Measurements from ENCODE around the gene TMEM134.

Gene TMEM134

GRCh38 chr11:67456068-67456705 lies 12.9 kb downstream of the TMEM134 start:
- no peak for DNase-seq

GRCh38 chr11:67455054-67455453 lies 14.0 kb downstream of the TMEM134 start, which contains the start of gene CABP4:
CABP4 (plus strand) TSS chr11:67455354; CDS start chr11:67455424, 70 bp downstream.
- DNase-seq, result no peak

- DNase-seq, result no peak
Observed at GRCh38 chr11:67453816-67454732, 15.0 kb downstream of the TMEM134 start.

- no peak for DNase-seq
Observed at GRCh38 chr11:67452141-67452952, 16.7 kb downstream of the TMEM134 start, which contains the start of gene GPR152. GPR152 (minus strand) TSS chr11:67452729; CDS start chr11:67452724, 5 bp downstream.

- no peak for DNase-seq
Observed at GRCh38 chr11:67451658-67451976, 17.4 kb downstream of the TMEM134 start.

- no peak for DNase-seq
Observed at GRCh38 chr11:67450796-67451657, 18.0 kb downstream of the TMEM134 start.

- DNase-seq, result no peak
Observed at GRCh38 chr11:67449116-67449844, 19.8 kb downstream of the TMEM134 start.

- DNase-seq, result no peak
Observed at GRCh38 chr11:67448220-67448609, 20.8 kb downstream of the TMEM134 start.

GRCh38 chr11:67445515-67445914 lies 23.5 kb downstream of the TMEM134 start:
- no peak for DNase-seq

GRCh38 chr11:67442504-67443404 lies 26.3 kb downstream of the TMEM134 start:
- no peak for DNase-seq

- peak; percentile 52 for DNase-seq
Observed at GRCh38 chr11:67441731-67442351, 27.2 kb downstream of the TMEM134 start.

GRCh38 chr11:67441098-67441563 lies 27.9 kb downstream of the TMEM134 start:
- no peak for DNase-seq

- DNase-seq, result no peak
Observed at GRCh38 chr11:67440229-67441097, 28.6 kb downstream of the TMEM134 start.

GRCh38 chr11:67439321-67440228 lies 29.5 kb downstream of the TMEM134 start:
- DNase-seq, result no peak

GRCh38 chr11:67438158-67438902 lies 30.7 kb downstream of the TMEM134 start:
- peak; percentile 78 for DNase-seq

- DNase-seq, result no peak
Observed at GRCh38 chr11:67437809-67438157, 31.3 kb downstream of the TMEM134 start.
